ENCODE results near the gene DMD. TPM values are rescaled to one million over a fixed set of nuclear protein-coding genes. Genes with fewer than 3 reads are reported as not detected.

Gene DMD
- 90.2 TPM for total RNA-seq

GRCh38 chrX:33211356-33212260, at the start of gene DMD:
TSS of gene DMD (minus strand) at chrX:33211549. CDS start at chrX:33211312, 237 bp downstream.

GRCh38 chrX:31071725-31072124, 2139.6 kb downstream of the DMD start, which contains the start of gene FTHL17:
TSS of gene FTHL17 (minus strand) at chrX:31072041. CDS start at chrX:31071953, 88 bp downstream.

Small RNAs within 50 kb of the gene (small RNA-seq; reads per million reads assigned to genes)
- gene MIR3915 (not detected), gene MIR548F5 (not detected), gene RNA5SP501 (not detected), gene RNU6-894P (not detected)

Data from diencephalon (tissue), 1 donor.